Panc1 (cell line): ENCODE measurements around the gene SLC12A9. TPM values are rescaled to one million over a fixed set of nuclear protein-coding genes. Genes with fewer than 3 reads are reported as not detected.
A peak's percentile ranks its signal among the peaks of the same experiment; 100 is the strongest.
"Not testable (repeated sequence)": the region's sequence is repeated elsewhere in the genome, so short reads cannot be mapped to it uniquely, and the experiment has no call there.

Experiments used
- ATAC-seq: fragments of 200-7000 bp; cut with Tn5 transposase; 2 replicates; pipeline ENCODE4 v1.9.1; 2020; ENCODE audit warnings: mild to moderate bottlenecking, moderate library complexity
- BruUV-seq: library from RNA; stranded (reverse); fragments of 400-500 nt; replicated peaks from 2 replicates; lab custom pipeline; 2021; lab: Mats Ljungman, UMichigan
- CTCF ChIA-PET: fragments of 300-600 bp; sonication (Branson Sonifier 250); formaldehyde crosslinking; loops from one replicate; lab custom pipeline; 2022; ENCODE audit warnings: antibody characterized with exemption; lab: Charles Lee
- POLR2A ChIA-PET: fragments of 300-600 bp; sonication (Branson Sonifier 250); formaldehyde crosslinking; loops from one replicate; lab custom pipeline; 2022; ENCODE audit warnings: antibody characterized with exemption; lab: Charles Lee
- DNase-seq: peaks from one replicate; pipeline ENCODE4 v3.0.0-alpha.2; 2010; ENCODE audit warnings: low read depth, low spot score
- H3K27ac ChIP-seq: 2 replicates; pipeline ENCODE4 v1.5.1; 2011; ENCODE audit warnings: mild to moderate bottlenecking, low read length, inconsistent platforms
- H3K27me3 ChIP-seq: fragments of 200-500 bp; sonication (Bioruptor generic); 2 replicates; pipeline ENCODE4 v1.6.0; 2014; ENCODE audit warnings: low read length, inconsistent platforms; ENCODE audit not compliant: control insufficient read depth, insufficient read depth
- H3K36me3 ChIP-seq: fragments of 200-500 bp; sonication (Bioruptor generic); 2 replicates; pipeline ENCODE4 v1.5.1; 2014; ENCODE audit warnings: inconsistent platforms, mild to moderate bottlenecking, low read length, moderate library complexity; ENCODE audit not compliant: control insufficient read depth, insufficient read depth
- H3K4me1 ChIP-seq: 2 replicates; pipeline ENCODE4 v1.5.1; 2011; ENCODE audit warnings: inconsistent platforms, mild to moderate bottlenecking, low read length, moderate library complexity; ENCODE audit not compliant: control insufficient read depth, insufficient read depth
- H3K4me3 ChIP-seq, 2 experiments: 2 replicates each; pipeline ENCODE4 v1.5.1; 2011 to 2012; ENCODE audit warnings: low read depth in 2 of 2, low read length in 2 of 2, mild to moderate bottlenecking in 2 of 2, inconsistent platforms in 1 of 2, moderate library complexity in 1 of 2
- H3K9me3 ChIP-seq: fragments of 200-500 bp; sonication (Bioruptor generic); 2 replicates; pipeline ENCODE4 v1.5.1; 2014; ENCODE audit warnings: low read depth, mild to moderate bottlenecking, inconsistent platforms, low read length, moderate library complexity; ENCODE audit not compliant: control insufficient read depth, insufficient read depth
- POLR2AphosphoS5 ChIP-seq: IDR thresholded peaks from 2 replicates; pipeline ENCODE4 v1.6.1; 2012; ENCODE audit warnings: mild to moderate bottlenecking, low read depth, low read length, moderate library complexity
- REST ChIP-seq, 2 experiments: IDR thresholded peaks; 2 replicates each; pipeline ENCODE4 v1.6.1; 2011 to 2012; ENCODE audit warnings: low read depth in 2 of 2, control low read depth in 1 of 2, low read length in 1 of 2, mild to moderate bottlenecking in 1 of 2, moderate library complexity in 1 of 2; ENCODE audit not compliant: insufficient read depth in 1 of 2
- SIN3A ChIP-seq: IDR thresholded peaks from 2 replicates; pipeline ENCODE4 v1.6.1; 2012; ENCODE audit warnings: low read depth, mild to moderate bottlenecking, low read length, moderate library complexity, borderline replicate concordance; ENCODE audit not compliant: insufficient read depth
- TCF7L2 ChIP-seq: IDR thresholded peaks from 2 replicates; pipeline ENCODE4 v1.6.1; 2011; ENCODE audit warnings: mild to moderate bottlenecking, low read depth, low read length, inconsistent platforms
- in situ Hi-C: cut with HindIII; loops from 2 replicates; pipeline ENCODE4 v1.10.0; 2016; ENCODE audit warnings: low sequenced_read_pairs, low pct_unique_long_range_greater_than_20kb
- intact Hi-C: fragments of 100-400 bp; cut with micrococcal nuclease; formaldehyde crosslinking; loops from one replicate; pipeline ENCODE4 v1.10.0; 2022; ENCODE audit not compliant: unreplicated experiment
- total RNA-seq: library from RNA; stranded (reverse); gene quantifications from one replicate; pipeline ENCODE4 v1.2.1, GENCODE V29; 2021; ENCODE audit not compliant: unreplicated experiment
- TF ChIP-seq, protein P1 (sequence below): fragments of 450-650 bp; IDR thresholded peaks from 2 replicates; pipeline ENCODE4 v1.5.1; 2017; ENCODE audit warnings: mild to moderate bottlenecking

The SLC12A9 gene
- total RNA-seq, 1 experiment from 2014 or later, result 31.1 TPM

GRCh38 chr7:100804681-100805431 is 47.7 kb upstream of the SLC12A9 start:
- Histone ChIP-seq H3K4me3 (no peak overlapping the region), H3K4me1 (peaks cover 52% of the 10 kb centered on the region), H3K36me3 (no peaks in the 10 kb centered on the region), H3K27me3 (no peaks in the 10 kb centered on the region), H3K9me3 (no peaks in the 10 kb centered on the region), H3K27ac (peak overlapping the region; percentile 99)
- intact Hi-C loops (loop anchor here (5.0 kb wide), 1 partner anchor 47 kb away; the partner anchor contains the start of gene SLC12A9), in situ Hi-C loops (no loop called here)
- no peak for TF ChIP-seq POLR2AphosphoS5
- TF ChIP-seq SIN3A, result no peak
- no peak for TF ChIP-seq REST (IDR thresholded peaks at IDR 0.05; ENCODE audit: insufficient read depth in 1 of 2, low read depth in 2 of 2, low read length in 1 of 2)
- no peak for TF ChIP-seq TCF7L2
- TF ChIP-seq, protein P1, sequence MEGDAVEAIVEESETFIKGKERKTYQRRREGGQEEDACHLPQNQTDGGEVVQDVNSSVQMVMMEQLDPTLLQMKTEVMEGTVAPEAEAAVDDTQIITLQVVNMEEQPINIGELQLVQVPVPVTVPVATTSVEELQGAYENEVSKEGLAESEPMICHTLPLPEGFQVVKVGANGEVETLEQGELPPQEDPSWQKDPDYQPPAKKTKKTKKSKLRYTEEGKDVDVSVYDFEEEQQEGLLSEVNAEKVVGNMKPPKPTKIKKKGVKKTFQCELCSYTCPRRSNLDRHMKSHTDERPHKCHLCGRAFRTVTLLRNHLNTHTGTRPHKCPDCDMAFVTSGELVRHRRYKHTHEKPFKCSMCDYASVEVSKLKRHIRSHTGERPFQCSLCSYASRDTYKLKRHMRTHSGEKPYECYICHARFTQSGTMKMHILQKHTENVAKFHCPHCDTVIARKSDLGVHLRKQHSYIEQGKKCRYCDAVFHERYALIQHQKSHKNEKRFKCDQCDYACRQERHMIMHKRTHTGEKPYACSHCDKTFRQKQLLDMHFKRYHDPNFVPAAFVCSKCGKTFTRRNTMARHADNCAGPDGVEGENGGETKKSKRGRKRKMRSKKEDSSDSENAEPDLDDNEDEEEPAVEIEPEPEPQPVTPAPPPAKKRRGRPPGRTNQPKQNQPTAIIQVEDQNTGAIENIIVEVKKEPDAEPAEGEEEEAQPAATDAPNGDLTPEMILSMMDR, result no peak
- no TSS peak for BruUV-seq
- DNase-seq (no peak), ATAC-seq (no peak)
- CTCF ChIA-PET, result interaction anchor here (2.1 kb wide), 1 partner anchor 48 kb away, joined by 6 read pairs; the partner anchor contains the start of gene SLC12A9
- POLR2A ChIA-PET, result no interaction called here

DNA sequence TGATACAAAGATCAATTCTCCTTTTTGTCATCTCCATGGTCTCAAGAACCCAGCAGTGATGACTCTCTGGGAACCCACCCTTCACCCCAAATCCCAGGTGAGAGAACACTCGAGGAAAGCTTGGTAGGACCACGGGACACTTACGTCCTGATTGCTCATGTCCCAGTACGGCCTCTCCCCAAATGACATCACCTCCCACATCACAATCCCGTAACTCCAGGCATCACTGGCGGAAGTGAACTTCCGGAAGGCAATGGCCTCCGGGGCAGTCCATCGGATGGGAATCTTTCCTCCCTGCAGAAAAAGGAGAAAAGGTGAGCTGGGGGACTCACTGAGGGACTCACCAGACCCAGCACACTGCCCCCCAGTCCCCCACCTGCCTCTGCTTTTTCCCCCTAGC is 46.2 kb upstream of the SLC12A9 start:
- Histone ChIP-seq H3K36me3 (no peaks in the 10 kb centered on the region), H3K27ac (peak overlapping the region; percentile 51), H3K4me3 (no peak overlapping the region), H3K27me3 (no peaks in the 10 kb centered on the region), H3K4me1 (peaks cover 40% of the 10 kb centered on the region), H3K9me3 (no peaks in the 10 kb centered on the region)
- in situ Hi-C loops (no loop called here), intact Hi-C loops (no loop called here)
- CTCF ChIA-PET, result no interaction called here
- BruUV-seq, result no TSS peak
- ATAC-seq (no peak), DNase-seq (no peak)
- POLR2A ChIA-PET, result interaction anchor here (0.5 kb wide), 1 partner anchor 42 kb away, joined by 14 read pairs; no protein-coding TSS in a partner anchor
- no peak for TF ChIP-seq SIN3A
- TF ChIP-seq, protein P1, result no peak
- no peak for TF ChIP-seq TCF7L2
- no peak for TF ChIP-seq REST (IDR thresholded peaks at IDR 0.05; ENCODE audit: insufficient read depth in 1 of 2, low read depth in 2 of 2, low read length in 1 of 2)
- TF ChIP-seq POLR2AphosphoS5, result no peak

- DNase-seq, H3K9me3 ChIP-seq, intact Hi-C loops, H3K4me3 ChIP-seq, H3K36me3 ChIP-seq, H3K27me3 ChIP-seq, BruUV-seq, POLR2A ChIA-PET, H3K27ac ChIP-seq, in situ Hi-C loops, ATAC-seq: not testable (repeated sequence)
- CTCF ChIA-PET, result interaction anchor here (0.6 kb wide), 1 partner anchor 11 kb away, joined by 9 read pairs; no protein-coding TSS in a partner anchor
- peaks cover 34% of the 10 kb centered on the region for H3K4me1 ChIP-seq
Observed at GRCh38 chr7:100806883-100807282, 45.6 kb upstream of the SLC12A9 start.
